BLaER1 (cell line): ENCODE data around the gene ENDOU.
A peak's percentile ranks its signal among the peaks of the same experiment; 100 is the strongest.

Experiments used
- H3K27ac ChIP-seq: shearing (Covaris generic); formaldehyde crosslinking; 2 replicates; pipeline ENCODE4 v1.8.1; 2022
- H3K27me3 ChIP-seq: shearing (Covaris generic); formaldehyde crosslinking; 2 replicates; pipeline ENCODE4 v1.8.1; 2022
- H3K36me3 ChIP-seq: shearing (Covaris generic); formaldehyde crosslinking; 2 replicates; pipeline ENCODE4 v1.8.1; 2022
- H3K4me1 ChIP-seq: shearing (Covaris generic); formaldehyde crosslinking; 2 replicates; pipeline ENCODE4 v1.8.1; 2022
- H3K4me2 ChIP-seq: shearing (Covaris generic); formaldehyde crosslinking; 2 replicates; pipeline ENCODE4 v1.8.1; 2022
- H3K4me3 ChIP-seq: shearing (Covaris generic); formaldehyde crosslinking; 2 replicates; pipeline ENCODE4 v1.8.1; 2022
- H3K9ac ChIP-seq: shearing (Covaris generic); formaldehyde crosslinking; 2 replicates; pipeline ENCODE4 v1.8.1; 2022
- H3K9me3 ChIP-seq: shearing (Covaris generic); formaldehyde crosslinking; 2 replicates; pipeline ENCODE4 v1.8.1; 2022
- H4K20me1 ChIP-seq: shearing (Covaris generic); formaldehyde crosslinking; 2 replicates; pipeline ENCODE4 v1.8.1; 2022
- Cebpa-rat ChIP-seq: shearing (Covaris generic); IDR thresholded peaks from 2 replicates; pipeline ENCODE4 v1.8.1; 2022

Gene ENDOU

GRCh38 chr12:47744778-47745436, 19.6 kb upstream of the ENDOU start:
- Histone ChIP-seq H3K4me2 (peak overlapping the region; percentile 13; the same call in 1 of the 2 replicates), H4K20me1 (no peaks in the 10 kb centered on the region), H3K4me3 (no peak overlapping the region), H3K4me1 (peaks cover 93% of the 10 kb centered on the region), H3K9me3 (no peaks in the 10 kb centered on the region), H3K27me3 (no peaks in the 10 kb centered on the region), H3K36me3 (0 out of 2 replicates have a peak, but pooled peaks cover 3% of the 10 kb centered on the region), H3K9ac (no peak overlapping the region), H3K27ac (no peak overlapping the region)
- no peak for TF ChIP-seq Cebpa-rat

- H3K4me2 ChIP-seq, result peak overlapping the region; percentile 64
- no peaks in the 10 kb centered on the region for H4K20me1 ChIP-seq
- no peak overlapping the region for H3K27ac ChIP-seq
- H3K9me3 ChIP-seq, result no peaks in the 10 kb centered on the region
- H3K4me1 ChIP-seq, result peaks cover 94% of the 10 kb centered on the region
- H3K9ac ChIP-seq, result no peak overlapping the region
- H3K27me3 ChIP-seq, result no peaks in the 10 kb centered on the region
- no peak for TF ChIP-seq Cebpa-rat
- H3K4me3 ChIP-seq, result no peak overlapping the region
- 0 out of 2 replicates have a peak, but pooled peaks cover 3% of the 10 kb centered on the region for H3K36me3 ChIP-seq
Measured at GRCh38 chr12:47744005-47744651, 18.8 kb upstream of the ENDOU start.

- Histone ChIP-seq H3K27me3 (no peaks in the 10 kb centered on the region), H4K20me1 (no peaks in the 10 kb centered on the region), H3K4me3 (no peak overlapping the region), H3K9me3 (no peaks in the 10 kb centered on the region), H3K27ac (no peak overlapping the region), H3K4me2 (peak overlapping the region; percentile 64), H3K4me1 (peaks cover 94% of the 10 kb centered on the region), H3K36me3 (0 out of 2 replicates have a peak, but pooled peaks cover 3% of the 10 kb centered on the region), H3K9ac (no peak overlapping the region)
- no peak for TF ChIP-seq Cebpa-rat
Measured at GRCh38 chr12:47743311-47743860, 18.1 kb upstream of the ENDOU start.

- Histone ChIP-seq H4K20me1 (no peaks in the 10 kb centered on the region), H3K4me2 (peak overlapping the region; percentile 100), H3K4me1 (peaks cover 93% of the 10 kb centered on the region), H3K9ac (no peak overlapping the region), H3K27ac (no peak overlapping the region), H3K27me3 (no peaks in the 10 kb centered on the region), H3K9me3 (no peaks in the 10 kb centered on the region), H3K4me3 (no peak overlapping the region), H3K36me3 (0 out of 2 replicates have a peak, but pooled peaks cover 3% of the 10 kb centered on the region)
- TF ChIP-seq Cebpa-rat, result no peak
Measured at GRCh38 chr12:47742253-47742825, 17.0 kb upstream of the ENDOU start.

- no peaks in the 10 kb centered on the region for H4K20me1 ChIP-seq
- peak overlapping the region; percentile 83 for H3K9ac ChIP-seq
- peak overlapping the region; percentile 97 for H3K27ac ChIP-seq
- H3K4me3 ChIP-seq, result peak overlapping the region; percentile 61
- peak overlapping the region; percentile 100 for H3K4me2 ChIP-seq
- no peak for TF ChIP-seq Cebpa-rat
- no peaks in the 10 kb centered on the region for H3K27me3 ChIP-seq
- H3K4me1 ChIP-seq, result peaks cover 93% of the 10 kb centered on the region
- H3K36me3 ChIP-seq, result peaks cover under 1% of the 10 kb centered on the region; the same call in 1 of the 2 replicates
- no peaks in the 10 kb centered on the region for H3K9me3 ChIP-seq
Measured at GRCh38 chr12:47741340-47741703, 16.0 kb upstream of the ENDOU start.

- no peaks in the 10 kb centered on the region for H3K9me3 ChIP-seq
- no peaks in the 10 kb centered on the region; the same call in 1 of the 2 replicates for H3K36me3 ChIP-seq
- H3K4me3 ChIP-seq, result peak overlapping the region; percentile 61
- H3K4me1 ChIP-seq, result peaks cover 92% of the 10 kb centered on the region
- peak overlapping the region; percentile 83 for H3K9ac ChIP-seq
- H3K4me2 ChIP-seq, result peak overlapping the region; percentile 100
- H3K27ac ChIP-seq, result peak overlapping the region; percentile 97
- H4K20me1 ChIP-seq, result no peaks in the 10 kb centered on the region
- no peaks in the 10 kb centered on the region for H3K27me3 ChIP-seq
- TF ChIP-seq Cebpa-rat, result no peak
Measured at GRCh38 chr12:47740606-47741339, 15.5 kb upstream of the ENDOU start.

GRCh38 chr12:47739979-47740378, 14.7 kb upstream of the ENDOU start:
- H3K9ac ChIP-seq, result peak overlapping the region; percentile 83
- H3K36me3 ChIP-seq, result no peaks in the 10 kb centered on the region; the same call in 1 of the 2 replicates
- no peaks in the 10 kb centered on the region for H3K27me3 ChIP-seq
- peak overlapping the region; percentile 97 for H3K27ac ChIP-seq
- no peaks in the 10 kb centered on the region for H4K20me1 ChIP-seq
- peaks cover 93% of the 10 kb centered on the region for H3K4me1 ChIP-seq
- peak overlapping the region; percentile 100 for H3K4me2 ChIP-seq
- no peak for TF ChIP-seq Cebpa-rat
- H3K9me3 ChIP-seq, result no peaks in the 10 kb centered on the region
- peak overlapping the region; percentile 61 for H3K4me3 ChIP-seq

GRCh38 chr12:47739297-47739696, 14.0 kb upstream of the ENDOU start:
- H3K4me3 ChIP-seq, result no peak overlapping the region
- H3K36me3 ChIP-seq, result no peaks in the 10 kb centered on the region; the same call in 1 of the 2 replicates
- H3K4me2 ChIP-seq, result peak overlapping the region; percentile 100
- H3K27me3 ChIP-seq, result no peaks in the 10 kb centered on the region
- TF ChIP-seq Cebpa-rat, result no peak
- H3K9me3 ChIP-seq, result no peaks in the 10 kb centered on the region
- peak overlapping the region; percentile 97 for H3K27ac ChIP-seq
- peaks cover 91% of the 10 kb centered on the region for H3K4me1 ChIP-seq
- no peaks in the 10 kb centered on the region for H4K20me1 ChIP-seq
- H3K9ac ChIP-seq, result peak overlapping the region; percentile 83; the same call in 1 of the 2 replicates

GRCh38 chr12:47737936-47738594, 12.8 kb upstream of the ENDOU start:
- no peak overlapping the region for H3K9ac ChIP-seq
- H3K9me3 ChIP-seq, result no peaks in the 10 kb centered on the region
- peak overlapping the region; percentile 100 for H3K4me2 ChIP-seq
- H3K27ac ChIP-seq, result peak overlapping the region; percentile 97; the same call in 1 of the 2 replicates
- peaks cover 79% of the 10 kb centered on the region for H3K4me1 ChIP-seq
- no peak overlapping the region for H3K4me3 ChIP-seq
- no peak for TF ChIP-seq Cebpa-rat
- H4K20me1 ChIP-seq, result no peaks in the 10 kb centered on the region
- H3K36me3 ChIP-seq, result no peaks in the 10 kb centered on the region; the same call in 1 of the 2 replicates
- H3K27me3 ChIP-seq, result no peaks in the 10 kb centered on the region
